ENCODE results near the gene PHIP. TPM values are rescaled to one million over a fixed set of nuclear protein-coding genes. Genes with fewer than 3 reads are reported as not detected.

PHIP gene
- total RNA-seq, 1 experiment from 2014 or later: 29.0 TPM

DNA sequence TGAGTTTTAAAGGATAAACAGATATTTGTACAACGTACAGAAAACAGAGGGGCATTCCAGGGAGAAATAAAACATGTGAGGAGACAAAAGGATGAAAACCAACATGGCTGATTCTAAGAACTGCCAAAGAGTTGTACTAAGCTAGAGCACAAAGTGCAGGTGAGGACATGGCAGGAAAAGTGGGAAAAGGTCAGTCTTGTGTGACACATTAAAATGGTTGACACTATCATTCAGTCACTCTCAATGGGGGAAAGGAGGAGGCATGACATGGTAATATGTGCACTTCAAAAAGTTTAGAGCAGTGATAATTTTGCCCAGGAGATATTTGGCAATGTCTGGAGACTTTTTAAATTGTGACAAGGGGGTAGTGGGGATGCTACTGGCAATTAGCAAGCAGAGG is 21.8 kb downstream of the PHIP start:
- H3K36me3 ChIP-seq (ENCODE audit: low read depth): no peaks in the 10 kb centered on the region; the same call in 1 of the 2 replicates

DNA sequence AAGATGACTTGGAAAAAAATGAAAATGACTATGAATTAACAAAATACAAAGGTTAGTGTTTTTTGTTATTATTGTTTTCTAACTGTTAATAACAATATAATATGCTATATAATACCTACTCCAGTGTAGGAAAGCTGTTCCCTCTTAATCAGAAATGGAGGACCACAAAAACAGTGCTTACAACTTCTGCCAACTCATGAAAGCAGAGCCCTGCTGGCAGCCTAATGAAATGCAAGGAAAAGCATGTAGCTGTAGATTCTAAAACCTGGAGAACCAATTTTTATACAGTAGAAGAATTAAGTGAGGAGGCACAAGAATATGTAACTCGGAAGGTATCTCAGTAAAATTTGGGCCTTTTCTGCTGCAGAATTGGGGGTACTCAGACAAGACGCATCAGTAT is 29.4 kb downstream of the PHIP start:
- no peak overlapping the region for H3K4me2 ChIP-seq
- POLR2A ChIA-PET (ENCODE audit: unreplicated experiment): interaction anchor here (0.7 kb wide), 1 partner anchor 106 kb away, joined by 4 read pairs; no protein-coding TSS in a partner anchor
- no peak for TF ChIP-seq EZH2 (IDR thresholded peaks at IDR 0.05; ENCODE audit: low read depth)
- TF ChIP-seq, protein P1, sequence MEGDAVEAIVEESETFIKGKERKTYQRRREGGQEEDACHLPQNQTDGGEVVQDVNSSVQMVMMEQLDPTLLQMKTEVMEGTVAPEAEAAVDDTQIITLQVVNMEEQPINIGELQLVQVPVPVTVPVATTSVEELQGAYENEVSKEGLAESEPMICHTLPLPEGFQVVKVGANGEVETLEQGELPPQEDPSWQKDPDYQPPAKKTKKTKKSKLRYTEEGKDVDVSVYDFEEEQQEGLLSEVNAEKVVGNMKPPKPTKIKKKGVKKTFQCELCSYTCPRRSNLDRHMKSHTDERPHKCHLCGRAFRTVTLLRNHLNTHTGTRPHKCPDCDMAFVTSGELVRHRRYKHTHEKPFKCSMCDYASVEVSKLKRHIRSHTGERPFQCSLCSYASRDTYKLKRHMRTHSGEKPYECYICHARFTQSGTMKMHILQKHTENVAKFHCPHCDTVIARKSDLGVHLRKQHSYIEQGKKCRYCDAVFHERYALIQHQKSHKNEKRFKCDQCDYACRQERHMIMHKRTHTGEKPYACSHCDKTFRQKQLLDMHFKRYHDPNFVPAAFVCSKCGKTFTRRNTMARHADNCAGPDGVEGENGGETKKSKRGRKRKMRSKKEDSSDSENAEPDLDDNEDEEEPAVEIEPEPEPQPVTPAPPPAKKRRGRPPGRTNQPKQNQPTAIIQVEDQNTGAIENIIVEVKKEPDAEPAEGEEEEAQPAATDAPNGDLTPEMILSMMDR (conservative IDR thresholded peaks at IDR 0.05): peak; percentile 56
- no peak overlapping the region for H2AFZ ChIP-seq
- H3K36me3 ChIP-seq (ENCODE audit: low read depth): no peaks in the 10 kb centered on the region
- BruUV-seq (replicated peaks): no TSS peak
- H3K27ac ChIP-seq: no peak overlapping the region
- no peaks in the 10 kb centered on the region for H3K4me1 ChIP-seq (replicated peaks; ENCODE audit: insufficient read depth)
- intact Hi-C loops (cut with micrococcal nuclease; ENCODE audit: unreplicated experiment): no loop called here
- CTCF ChIA-PET: interaction anchor here (0.6 kb wide), 1 partner anchor 724 kb away, joined by 5 read pairs; no protein-coding TSS in a partner anchor
- no peaks in the 10 kb centered on the region for H3F3A ChIP-seq (ENCODE audit: insufficient read depth, low read depth)
- no peak overlapping the region for H3K4me3 ChIP-seq
- H3K27me3 ChIP-seq (ENCODE audit: insufficient read depth, low read depth): no peaks in the 10 kb centered on the region
- no peaks in the 10 kb centered on the region for H3K9me2 ChIP-seq (ENCODE audit: insufficient read depth)
- H3K9me3 ChIP-seq (ENCODE audit: insufficient read depth, low read depth): no peaks in the 10 kb centered on the region
- no peak for DNase-seq
- no peaks in the 10 kb centered on the region for H3K79me2 ChIP-seq (ENCODE audit: low read depth)
- no peaks in the 10 kb centered on the region for H4K20me1 ChIP-seq (ENCODE audit: insufficient read depth)

More for the DNA sequence above, 21.8 kb downstream of the PHIP start:
- no peak for DNase-seq
- Histone ChIP-seq H3K4me3 (no peak overlapping the region), H3K9me3 (ENCODE audit: insufficient read depth, low read depth) (no peaks in the 10 kb centered on the region), H3K9me2 (ENCODE audit: insufficient read depth) (no peaks in the 10 kb centered on the region), H3K27ac (no peak overlapping the region), H4K20me1 (ENCODE audit: insufficient read depth) (no peaks in the 10 kb centered on the region; the same call in 1 of the 2 replicates), H3F3A (ENCODE audit: insufficient read depth, low read depth) (no peaks in the 10 kb centered on the region), H2AFZ (no peak overlapping the region), H3K4me2 (no peak overlapping the region), H3K4me1 (replicated peaks; ENCODE audit: insufficient read depth) (no peaks in the 10 kb centered on the region), H3K79me2 (ENCODE audit: low read depth) (no peaks in the 10 kb centered on the region), H3K27me3 (ENCODE audit: insufficient read depth, low read depth) (no peaks in the 10 kb centered on the region)
- intact Hi-C loops (cut with micrococcal nuclease; ENCODE audit: unreplicated experiment): no loop called here
- ChIA-PET CTCF (no interaction called here), POLR2A (ENCODE audit: unreplicated experiment) (interaction anchor here (0.6 kb wide), 1 partner anchor 1125 kb away, joined by 4 read pairs; no protein-coding TSS in a partner anchor)
- no peak for TF ChIP-seq EZH2 (IDR thresholded peaks at IDR 0.05; ENCODE audit: low read depth)
- TF ChIP-seq, protein P1 (conservative IDR thresholded peaks at IDR 0.05): no peak
- no TSS peak for BruUV-seq (replicated peaks)

DNA sequence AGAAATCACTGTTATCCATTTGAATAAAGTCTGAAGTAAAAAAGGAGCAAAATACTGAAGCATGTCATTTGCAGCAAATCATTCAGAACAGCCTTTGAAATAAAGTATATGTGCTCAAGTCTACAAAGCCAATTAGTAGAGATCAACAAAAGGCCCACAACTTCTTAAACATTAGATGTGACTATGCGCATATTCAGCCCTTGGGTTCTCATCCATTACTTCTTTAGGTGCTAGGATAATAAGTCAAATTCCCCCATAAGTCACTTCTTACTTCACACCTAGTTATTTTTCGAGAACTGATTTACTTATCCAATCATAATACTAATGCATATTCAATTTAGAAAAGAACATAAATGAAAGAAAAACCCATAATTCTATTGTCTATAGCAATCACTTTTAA is 31.0 kb downstream of the PHIP start:
- ChIA-PET CTCF (no interaction called here), POLR2A (ENCODE audit: unreplicated experiment) (no interaction called here)
- Histone ChIP-seq H4K20me1 (ENCODE audit: insufficient read depth) (no peaks in the 10 kb centered on the region), H3K4me3 (no peak overlapping the region), H3F3A (ENCODE audit: insufficient read depth, low read depth) (no peaks in the 10 kb centered on the region), H3K79me2 (ENCODE audit: low read depth) (no peaks in the 10 kb centered on the region), H3K4me2 (no peak overlapping the region), H3K36me3 (ENCODE audit: low read depth) (no peaks in the 10 kb centered on the region), H2AFZ (no peak overlapping the region), H3K27ac (no peak overlapping the region), H3K27me3 (ENCODE audit: insufficient read depth, low read depth) (no peaks in the 10 kb centered on the region), H3K4me1 (replicated peaks; ENCODE audit: insufficient read depth) (no peaks in the 10 kb centered on the region), H3K9me2 (ENCODE audit: insufficient read depth) (no peaks in the 10 kb centered on the region), H3K9me3 (ENCODE audit: insufficient read depth, low read depth) (no peaks in the 10 kb centered on the region)
- intact Hi-C loops (cut with micrococcal nuclease; ENCODE audit: unreplicated experiment): no loop called here
- no TSS peak for BruUV-seq (replicated peaks)
- no peak for DNase-seq
- TF ChIP-seq, protein P1 (conservative IDR thresholded peaks at IDR 0.05): no peak
- TF ChIP-seq EZH2 (IDR thresholded peaks at IDR 0.05; ENCODE audit: low read depth): no peak

All from PC-9 (cell line).